Suprapubic skin (tissue), 4 donors: Measurements from ENCODE around the gene TFDP3.

Experiments
- CTCF ChIP-seq, 2 donors: fragments of 200-600 bp in 1 of 2; fragments of 450-650 bp in 1 of 2; sonication (generic) in 1 of 2; IDR thresholded peaks; one replicate each; pipeline ENCODE4 v1.5.1; 2016 to 2019; ENCODE audit warnings: antibody characterized with exemption in 2 of 2, mild to moderate bottlenecking in 1 of 2, moderate library complexity in 1 of 2
- POLR2A ChIP-seq, 2 donors: fragments of 450-650 bp; IDR thresholded peaks; one replicate each; pipeline ENCODE4 v1.6.1; 2017; ENCODE audit warnings: antibody characterized with exemption in 2 of 2, mild to moderate bottlenecking in 2 of 2, moderate library complexity in 2 of 2
- POLR2AphosphoS5 ChIP-seq, 3 donors: sonication (generic); formaldehyde crosslinking; IDR thresholded peaks; one replicate each; pipeline ENCODE4 v1.6.1; 2017; ENCODE audit warnings: antibody characterized with exemption in 3 of 3

- TF ChIP-seq CTCF (IDR thresholded peaks at IDR 0.05) (no peak), POLR2A (IDR thresholded peaks at IDR 0.05) (no peak), POLR2AphosphoS5 (IDR thresholded peaks at IDR 0.05) (no peak)
Measured at GRCh38 chrX:133249266-133250058, 31.3 kb upstream of the TFDP3 start.
